Measurements from ENCODE around the gene TULP1.

TULP1 gene

DNA sequence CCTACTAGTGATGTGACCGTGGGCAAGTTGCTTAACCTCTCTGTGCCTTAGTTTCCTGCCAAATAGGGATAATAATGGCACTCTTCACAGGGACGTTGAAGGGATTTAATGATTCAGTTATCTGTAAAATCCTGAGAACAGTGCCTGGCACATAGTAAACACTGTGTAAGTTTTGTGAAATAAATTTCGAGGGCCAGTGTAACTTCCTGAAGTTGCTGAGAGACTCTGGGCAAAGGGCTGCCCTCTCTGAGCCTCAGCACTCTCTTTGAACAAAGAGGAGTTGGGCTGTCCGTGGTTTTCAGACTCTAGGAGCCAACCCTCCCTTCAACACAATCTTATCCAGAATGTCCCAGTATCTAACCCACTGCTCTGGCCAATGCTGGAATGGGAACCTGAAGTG is 13.3 kb downstream of the TULP1 start:
- DNase-seq: no peak
- TF ChIP-seq, protein P1, sequence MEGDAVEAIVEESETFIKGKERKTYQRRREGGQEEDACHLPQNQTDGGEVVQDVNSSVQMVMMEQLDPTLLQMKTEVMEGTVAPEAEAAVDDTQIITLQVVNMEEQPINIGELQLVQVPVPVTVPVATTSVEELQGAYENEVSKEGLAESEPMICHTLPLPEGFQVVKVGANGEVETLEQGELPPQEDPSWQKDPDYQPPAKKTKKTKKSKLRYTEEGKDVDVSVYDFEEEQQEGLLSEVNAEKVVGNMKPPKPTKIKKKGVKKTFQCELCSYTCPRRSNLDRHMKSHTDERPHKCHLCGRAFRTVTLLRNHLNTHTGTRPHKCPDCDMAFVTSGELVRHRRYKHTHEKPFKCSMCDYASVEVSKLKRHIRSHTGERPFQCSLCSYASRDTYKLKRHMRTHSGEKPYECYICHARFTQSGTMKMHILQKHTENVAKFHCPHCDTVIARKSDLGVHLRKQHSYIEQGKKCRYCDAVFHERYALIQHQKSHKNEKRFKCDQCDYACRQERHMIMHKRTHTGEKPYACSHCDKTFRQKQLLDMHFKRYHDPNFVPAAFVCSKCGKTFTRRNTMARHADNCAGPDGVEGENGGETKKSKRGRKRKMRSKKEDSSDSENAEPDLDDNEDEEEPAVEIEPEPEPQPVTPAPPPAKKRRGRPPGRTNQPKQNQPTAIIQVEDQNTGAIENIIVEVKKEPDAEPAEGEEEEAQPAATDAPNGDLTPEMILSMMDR (IDR thresholded peaks at IDR 0.05; ENCODE audit: low read depth, low read length): no peak

DNA sequence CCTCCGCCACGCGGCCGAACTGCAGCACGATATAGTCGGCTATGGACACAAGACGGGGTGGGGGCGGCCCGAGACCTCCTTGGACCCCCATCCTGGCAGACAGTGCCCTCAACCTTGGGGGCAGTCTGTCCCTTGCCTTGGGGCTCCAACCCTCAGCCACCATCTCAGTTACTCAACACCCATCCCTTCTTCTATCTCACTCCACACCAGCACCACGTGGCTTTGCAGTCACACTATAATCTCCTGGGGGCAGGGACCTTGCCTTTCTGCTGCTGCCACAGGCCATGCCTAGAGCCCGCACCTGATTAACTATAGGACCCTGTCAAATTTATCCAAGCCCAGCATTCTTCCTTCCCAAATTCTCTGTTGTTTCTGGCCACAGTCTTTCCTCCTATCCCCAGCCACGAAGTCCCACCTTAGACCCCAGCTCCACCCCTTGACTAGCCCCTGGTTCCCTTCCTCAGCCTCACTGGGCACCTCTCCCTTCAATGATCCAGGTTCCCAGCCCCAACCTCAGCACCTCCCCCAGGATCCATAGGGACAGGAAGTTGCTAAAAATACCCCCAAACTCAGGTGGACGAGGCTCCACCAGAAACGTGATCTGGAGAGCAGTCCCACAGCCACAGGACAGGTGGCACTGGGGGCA is 14.2 kb downstream of the TULP1 start:
- H3K27me3 ChIP-seq (ENCODE audit: insufficient read depth, low read depth, severe bottlenecking): no peaks in the 10 kb centered on the region
- H3K36me3 ChIP-seq: peaks cover 44% of the 10 kb centered on the region
- H3K9me3 ChIP-seq (ENCODE audit: severe bottlenecking): no peaks in the 10 kb centered on the region
- peak; percentile 81 for DNase-seq
- TF ChIP-seq, protein P1 (IDR thresholded peaks at IDR 0.05; ENCODE audit: low read depth, low read length): no peak
- H3K4me3 ChIP-seq (ENCODE audit: low read depth, low read length): no peak overlapping the region
- peak overlapping the region; percentile 88 for H3K27ac ChIP-seq

More for the DNA sequence above, 13.3 kb downstream of the TULP1 start:
- Histone ChIP-seq H3K27me3 (ENCODE audit: insufficient read depth, low read depth, severe bottlenecking) (no peaks in the 10 kb centered on the region), H3K27ac (no peak overlapping the region), H3K36me3 (peaks cover 46% of the 10 kb centered on the region), H3K9me3 (ENCODE audit: severe bottlenecking) (no peaks in the 10 kb centered on the region), H3K4me3 (ENCODE audit: low read depth, low read length) (no peak overlapping the region)

DNA sequence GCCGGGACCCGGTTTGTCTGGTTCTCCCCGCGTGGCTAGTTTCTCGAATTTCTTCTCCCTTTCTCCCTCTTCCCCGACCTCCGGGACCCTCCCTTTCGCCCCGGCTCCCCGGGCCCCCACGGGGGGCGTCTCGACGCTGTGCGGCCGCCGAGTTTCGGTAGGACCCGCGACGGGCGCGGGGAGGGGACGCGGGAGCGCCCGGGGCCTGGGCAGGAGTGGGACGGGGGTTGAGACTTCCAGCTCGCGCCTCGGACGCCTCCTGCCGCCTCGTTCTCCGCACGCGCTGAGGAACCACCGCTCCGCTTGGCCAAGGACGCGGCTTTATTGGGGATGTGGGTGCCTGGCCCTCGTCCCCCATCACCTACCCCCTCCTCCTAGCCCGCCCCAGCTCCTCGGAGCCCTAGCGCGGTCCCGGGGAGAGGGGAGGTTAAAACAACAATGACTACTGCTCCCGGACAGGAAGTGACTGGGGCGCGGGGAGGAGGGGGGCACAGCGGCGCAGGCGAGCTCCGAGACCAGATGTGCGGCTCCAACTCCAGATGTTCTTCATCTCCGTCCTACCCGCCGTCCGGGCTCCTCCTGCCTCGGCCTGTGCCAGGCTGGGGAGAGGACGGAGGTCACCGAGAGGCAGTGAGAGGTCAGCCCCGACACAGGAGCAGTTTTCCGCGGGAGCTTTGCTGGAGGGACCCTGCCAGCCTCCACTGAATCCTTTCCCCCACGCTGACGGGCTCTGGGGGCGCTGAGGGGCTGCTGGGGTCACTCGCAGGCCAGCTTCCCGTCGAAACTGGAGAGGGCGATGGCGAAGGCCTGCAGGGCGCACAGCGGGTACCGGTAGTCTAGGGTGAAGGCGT is 14.9 kb downstream of the TULP1 start:
- Histone ChIP-seq H3K36me3 (peaks cover 44% of the 10 kb centered on the region), H3K27ac (peak overlapping the region; percentile 88), H3K27me3 (ENCODE audit: insufficient read depth, low read depth, severe bottlenecking) (no peaks in the 10 kb centered on the region), H3K4me3 (ENCODE audit: low read depth, low read length) (peak overlapping the region; percentile 55), H3K9me3 (ENCODE audit: severe bottlenecking) (no peaks in the 10 kb centered on the region)
- TF ChIP-seq, protein P1 (IDR thresholded peaks at IDR 0.05; ENCODE audit: low read depth, low read length): no peak
- DNase-seq: peak; percentile 57

DNA sequence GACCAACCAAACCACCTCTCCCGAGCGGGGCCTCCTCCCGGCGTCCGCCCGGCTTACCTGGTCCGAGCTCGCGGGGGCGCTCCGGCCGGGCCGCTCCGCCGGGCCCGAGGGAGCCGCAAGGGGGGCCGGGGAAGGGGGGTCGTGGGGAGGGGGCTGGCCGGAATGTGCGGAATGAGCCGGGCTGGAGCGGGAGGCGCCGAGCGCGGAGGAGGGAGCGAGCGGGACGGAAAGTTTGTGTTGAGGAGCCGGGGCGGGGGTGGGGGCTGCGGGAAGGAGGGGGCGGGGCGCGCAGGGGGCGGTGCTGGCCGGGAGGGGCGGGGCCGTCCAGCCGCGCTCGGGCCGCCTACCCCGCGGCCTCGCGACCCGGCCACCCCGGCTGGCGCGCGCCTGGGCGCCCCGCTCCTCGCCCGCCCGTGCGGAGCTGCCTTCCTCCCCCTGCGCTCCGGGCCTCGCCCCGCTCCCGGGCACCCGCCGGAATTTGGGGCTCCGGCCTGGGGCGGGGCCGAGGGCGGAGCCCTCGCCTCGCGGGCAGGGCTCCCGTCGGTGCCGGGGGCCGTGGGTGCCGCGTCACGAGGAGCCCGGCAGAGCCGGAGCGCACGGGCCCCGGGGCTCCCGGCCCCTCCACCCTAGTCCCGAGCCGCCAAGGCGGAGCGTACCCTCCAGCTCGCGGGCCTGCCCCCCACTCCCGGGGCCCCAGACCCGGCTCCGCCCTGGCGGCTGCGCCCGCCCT is 15.7 kb downstream of the TULP1 start, which contains the start of gene TEAD3:
Gene TEAD3, minus strand, starts transcription at position 239 of the 730 bp plus-strand sequence.
- Histone ChIP-seq H3K36me3 (peaks cover 41% of the 10 kb centered on the region), H3K27me3 (ENCODE audit: insufficient read depth, low read depth, severe bottlenecking) (no peaks in the 10 kb centered on the region), H3K27ac (peak within 1 kb of the TSS; percentile 89), H3K9me3 (ENCODE audit: severe bottlenecking) (no peaks in the 10 kb centered on the region), H3K4me3 (ENCODE audit: low read depth, low read length) (peak within 1 kb of the TSS; percentile 61)
- DNase-seq: peak; percentile 85
- TF ChIP-seq, protein P1 (IDR thresholded peaks at IDR 0.05; ENCODE audit: low read depth, low read length): peak; percentile 34

DNA sequence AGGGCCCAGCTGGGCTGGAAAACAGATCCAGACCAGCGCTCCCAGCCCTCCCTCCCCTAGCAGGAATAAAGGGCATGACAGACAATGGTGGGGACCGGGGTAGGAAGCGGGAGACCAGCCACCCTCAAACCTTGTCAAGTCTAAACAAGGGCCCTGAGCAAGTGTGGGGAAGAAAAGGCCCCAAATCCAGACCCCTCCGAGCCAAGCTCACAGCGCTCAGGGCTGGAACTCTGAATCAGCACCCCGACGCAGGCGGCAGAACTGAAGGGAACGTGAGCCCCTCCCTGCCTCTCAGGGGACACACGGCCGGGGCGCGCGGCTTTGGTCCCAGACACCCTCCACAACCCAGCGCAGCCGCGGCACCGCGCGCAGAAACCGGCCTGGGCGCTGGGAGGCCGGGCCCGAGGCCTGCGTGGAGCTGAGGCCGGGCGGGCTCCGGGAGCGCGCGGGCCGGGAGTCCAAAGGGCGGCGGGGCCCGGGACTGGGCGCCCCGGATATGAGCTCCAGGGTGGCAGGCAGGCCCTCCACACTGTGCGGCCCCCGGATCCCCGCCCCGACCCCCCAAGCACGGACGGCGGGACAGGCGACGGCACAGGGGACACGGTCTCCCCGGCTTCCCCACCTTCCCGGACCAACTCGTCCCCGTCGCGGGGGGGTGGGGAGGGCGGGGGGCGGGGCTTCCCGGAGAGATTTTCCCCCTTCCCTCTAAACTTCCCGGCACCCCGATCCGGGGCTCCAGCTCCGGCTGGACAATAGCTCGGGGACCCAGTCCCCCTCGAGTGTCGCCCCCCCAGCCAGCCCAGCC is 16.5 kb downstream of the TULP1 start:
- no peak for DNase-seq
- Histone ChIP-seq H3K27me3 (ENCODE audit: insufficient read depth, low read depth, severe bottlenecking) (no peaks in the 10 kb centered on the region), H3K27ac (peak overlapping the region; percentile 89), H3K36me3 (peaks cover 41% of the 10 kb centered on the region), H3K9me3 (ENCODE audit: severe bottlenecking) (no peaks in the 10 kb centered on the region), H3K4me3 (ENCODE audit: low read depth, low read length) (peak overlapping the region; percentile 61)
- TF ChIP-seq, protein P1 (IDR thresholded peaks at IDR 0.05; ENCODE audit: low read depth, low read length): no peak

All from WERI-Rb-1 (cell line).